ENCODE data around the gene TP53BP2. TPM values are rescaled to one million over a fixed set of nuclear protein-coding genes. Genes with fewer than 3 reads are reported as not detected.
"Not testable (repeated sequence)": the region's sequence is repeated elsewhere in the genome, so short reads cannot be mapped to it uniquely, and the experiment has no call there.

The TP53BP2 gene
- total and polyA plus RNA-seq, 7 donors: 10.6 to 34.0 (median 17.1) TPM

DNA sequence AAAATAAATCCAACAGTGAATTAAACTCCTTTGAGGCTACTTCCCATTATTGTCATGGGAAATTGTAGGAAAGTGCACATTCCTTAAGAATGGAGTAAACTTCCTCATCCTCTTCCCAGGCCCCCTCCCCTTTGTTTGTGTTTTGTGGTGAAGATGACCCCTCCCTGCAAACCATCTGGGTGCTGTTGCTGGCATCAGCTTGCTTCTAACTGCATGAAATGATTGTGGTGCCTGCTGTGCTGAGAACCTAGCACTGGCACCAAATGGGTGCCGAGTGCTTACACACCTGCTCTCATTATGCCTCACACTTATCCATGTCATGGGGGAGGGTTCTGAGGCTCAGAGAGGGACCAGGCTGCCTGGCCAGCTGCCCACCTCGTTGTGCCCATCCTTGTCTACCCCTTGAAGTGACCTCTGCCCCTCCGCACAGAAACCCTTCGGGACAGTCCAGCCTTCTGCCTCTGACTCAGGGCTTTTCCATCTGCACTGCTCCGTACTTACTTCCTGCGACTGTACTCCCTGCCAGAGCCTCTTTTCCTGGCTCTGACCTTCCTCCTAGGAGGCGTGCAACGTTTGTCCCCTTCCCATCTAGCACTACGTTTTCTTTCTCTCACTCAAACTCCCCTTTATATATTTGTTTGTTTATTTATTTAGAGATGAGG is 102.8 kb downstream of the TP53BP2 start:
- DNase-seq (peak in 1 of 2 donors; percentile 25), ATAC-seq (no peak)
- no peaks in the 10 kb centered on the region for H3K27me3 ChIP-seq (ENCODE audit: insufficient read depth in 3 of 3, low read length in 2 of 3)
- 60 to 61% (median 61%) methylated on average over 9 of the region's 9 CpGs for WGBS, 3 donors
- no peak overlapping the region for H3K27ac ChIP-seq
- no peak overlapping the region for H3K4me3 ChIP-seq
- no peaks in the 10 kb centered on the region for H3K9me3 ChIP-seq
- intact Hi-C loops (cut with DNase I): no loop called here
- peaks cover 0 to 50% of the 10 kb centered on the region in 2 donors for H3K36me3 ChIP-seq (ENCODE audit: insufficient read depth in 1 of 2, low read depth in 1 of 2)
- H3K4me1 ChIP-seq: peaks cover 25% of the 10 kb centered on the region
- TF ChIP-seq CTCF (IDR thresholded peaks at IDR 0.05): no peak

DNA sequence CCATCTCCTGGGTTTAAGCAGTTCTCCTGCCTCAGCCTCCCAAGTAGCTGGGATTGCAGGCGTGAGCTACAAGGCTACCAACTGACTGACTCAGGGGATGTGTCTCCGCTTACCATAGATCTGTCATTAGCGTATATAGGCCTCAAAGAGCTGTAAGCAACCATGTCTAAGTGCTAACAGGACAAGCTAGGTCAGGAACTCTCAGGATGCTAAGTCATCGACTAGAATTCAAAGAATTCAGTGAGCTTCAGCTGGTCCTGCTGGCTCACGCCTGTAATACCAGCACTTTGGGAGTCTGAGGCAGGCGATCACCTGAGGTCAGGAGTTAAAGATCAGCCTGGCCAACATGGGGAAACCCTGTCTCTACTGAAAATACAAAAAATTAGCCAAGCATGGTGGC is 103.9 kb downstream of the TP53BP2 start:
- no peak overlapping the region for H3K4me3 ChIP-seq
- H3K36me3 ChIP-seq (ENCODE audit: insufficient read depth in 1 of 2, low read depth in 1 of 2): peaks cover 0 to 39% of the 10 kb centered on the region in 2 donors
- H3K9me3 ChIP-seq: no peaks in the 10 kb centered on the region
- TF ChIP-seq CTCF (IDR thresholded peaks at IDR 0.05): no peak
- intact Hi-C loops (cut with DNase I): no loop called here
- H3K27ac ChIP-seq: no peak overlapping the region
- DNase-seq (no peak), ATAC-seq (no peak)
- no peaks in the 10 kb centered on the region for H3K27me3 ChIP-seq (ENCODE audit: insufficient read depth in 3 of 3, low read length in 2 of 3)
- H3K4me1 ChIP-seq: peaks cover 26% of the 10 kb centered on the region
- WGBS, 3 donors: 87 to 89% (median 88%) methylated on average over 6 of the region's 6 CpGs

DNA sequence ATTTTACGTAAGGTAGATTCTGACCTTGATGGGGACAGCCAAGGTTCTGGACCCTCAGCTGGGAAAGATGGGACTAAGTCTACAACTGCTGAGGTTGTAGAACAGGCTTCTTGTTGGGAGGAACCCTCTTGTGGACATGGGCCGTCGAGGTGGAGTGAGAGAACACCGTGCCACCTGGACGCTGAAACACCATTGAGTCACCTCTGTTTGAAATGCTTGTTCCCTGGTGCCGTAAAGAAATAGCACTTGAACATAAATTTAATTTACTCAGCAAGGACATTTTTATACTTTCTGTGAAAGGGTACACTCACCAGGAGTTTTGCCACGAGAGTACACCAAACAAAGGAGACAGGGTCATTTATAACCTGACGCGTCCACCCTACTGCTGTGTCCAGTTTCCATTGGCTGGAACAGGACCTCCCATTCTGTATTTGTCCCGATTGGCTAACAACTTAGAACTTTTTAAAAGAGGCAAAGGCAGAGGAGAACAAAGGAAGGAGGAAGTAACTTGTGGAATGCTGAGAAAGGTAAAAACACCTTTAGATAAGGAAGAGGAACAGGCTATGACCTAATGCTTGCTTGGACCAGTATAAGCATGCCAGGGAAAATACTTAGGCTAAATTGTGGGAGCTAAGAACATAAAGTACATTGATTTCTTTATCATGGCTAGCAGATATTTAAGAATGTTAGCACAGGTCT is 105.6 kb downstream of the TP53BP2 start:
- ATAC-seq: peak; percentile 10 to 39 (median 28)
- H3K27me3 ChIP-seq (ENCODE audit: insufficient read depth in 3 of 3, low read length in 2 of 3); DNase-seq; intact Hi-C loops (cut with DNase I); H3K4me3 ChIP-seq; H3K9me3 ChIP-seq: not testable (repeated sequence)
- peaks cover 26% of the 10 kb centered on the region for H3K4me1 ChIP-seq
- peaks cover 0 to 22% of the 10 kb centered on the region in 2 donors for H3K36me3 ChIP-seq (ENCODE audit: insufficient read depth in 1 of 2, low read depth in 1 of 2)
- peak overlapping the region; percentile 78 for H3K27ac ChIP-seq
- 69 to 78% (median 76%) methylated on average over 10 of the region's 10 CpGs for WGBS, 3 donors

DNA sequence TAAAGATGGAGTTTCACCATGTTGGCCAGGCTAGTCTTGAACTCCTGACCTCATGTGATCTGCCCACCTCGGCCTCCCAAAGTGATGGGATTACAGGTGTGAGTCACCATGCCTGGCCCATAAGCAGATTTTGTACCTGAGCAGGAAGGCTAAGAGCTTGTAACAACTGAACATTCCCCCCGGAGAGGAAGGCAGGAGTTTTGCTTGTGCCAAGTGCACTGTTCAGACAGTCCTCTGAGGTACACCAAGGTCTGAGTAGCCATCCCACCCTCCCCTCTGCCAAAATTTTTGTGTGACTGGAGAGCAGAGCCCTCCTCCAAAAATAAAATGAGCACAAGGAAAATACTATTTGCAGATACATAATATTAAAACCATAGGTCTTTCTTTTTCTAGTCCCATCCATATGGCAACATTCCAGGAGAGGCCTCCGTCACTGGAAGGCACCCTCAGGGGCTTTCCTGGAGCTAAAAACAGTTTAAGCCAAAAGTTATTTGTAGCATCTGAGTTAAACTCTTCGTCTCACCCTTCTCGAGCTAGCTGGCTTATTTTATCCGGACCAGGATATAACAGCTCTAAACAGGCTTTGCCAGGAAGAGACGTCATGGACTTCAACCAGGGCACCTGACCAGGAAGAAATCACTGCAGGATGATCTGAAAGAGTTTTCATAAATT is 106.2 kb downstream of the TP53BP2 start:
- Histone ChIP-seq H3K27me3 (ENCODE audit: insufficient read depth in 3 of 3, low read length in 2 of 3) (no peaks in the 10 kb centered on the region), H3K4me1 (peaks cover 28% of the 10 kb centered on the region), H3K27ac (peak overlapping the region; percentile 78), H3K4me3 (no peak overlapping the region), H3K36me3 (ENCODE audit: insufficient read depth in 1 of 2, low read depth in 1 of 2) (peaks cover 0 to 15% of the 10 kb centered on the region in 2 donors), H3K9me3 (no peaks in the 10 kb centered on the region)
- DNase-seq (no peak), ATAC-seq (peak; percentile 41 to 82 (median 78))
- intact Hi-C loops (cut with DNase I): no loop called here
- TF ChIP-seq CTCF (IDR thresholded peaks at IDR 0.05): no peak
- WGBS, 3 donors: 10 to 17% (median 12%) methylated on average over 7 of the region's 7 CpGs
